GM19468 (cell line): ENCODE data around the gene ABCA4.

Experiments
- ATAC-seq: cut with Tn5 transposase; IDR thresholded peaks from one replicate; pipeline ENCODE4 v1.9.1; 2021; ENCODE audit warnings: mild to moderate bottlenecking, moderate library complexity, moderate number of reproducible peaks; ENCODE audit not compliant: unreplicated experiment; ENCODE audit errors: extremely low read depth

Gene ABCA4

DNA sequence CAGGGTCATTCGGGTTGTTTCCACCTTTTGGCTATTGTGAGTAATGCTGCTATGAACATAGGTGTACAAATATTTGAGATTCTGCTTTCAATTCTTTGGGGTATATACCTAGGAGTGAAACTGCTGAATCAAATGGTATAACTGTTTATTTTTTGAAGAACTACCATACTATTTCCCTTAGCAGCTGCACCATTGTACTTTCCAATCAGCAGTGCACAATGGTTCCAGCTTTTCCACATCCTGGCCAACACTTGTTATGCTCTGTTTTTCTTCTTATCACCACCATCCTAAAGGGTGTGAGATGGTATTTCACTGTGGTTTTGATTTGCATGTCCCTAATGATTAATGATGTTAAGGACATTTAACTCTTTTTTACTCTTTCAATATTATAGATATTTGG is 3.6 kb upstream of the ABCA4 start:
- ATAC-seq = no peak

DNA sequence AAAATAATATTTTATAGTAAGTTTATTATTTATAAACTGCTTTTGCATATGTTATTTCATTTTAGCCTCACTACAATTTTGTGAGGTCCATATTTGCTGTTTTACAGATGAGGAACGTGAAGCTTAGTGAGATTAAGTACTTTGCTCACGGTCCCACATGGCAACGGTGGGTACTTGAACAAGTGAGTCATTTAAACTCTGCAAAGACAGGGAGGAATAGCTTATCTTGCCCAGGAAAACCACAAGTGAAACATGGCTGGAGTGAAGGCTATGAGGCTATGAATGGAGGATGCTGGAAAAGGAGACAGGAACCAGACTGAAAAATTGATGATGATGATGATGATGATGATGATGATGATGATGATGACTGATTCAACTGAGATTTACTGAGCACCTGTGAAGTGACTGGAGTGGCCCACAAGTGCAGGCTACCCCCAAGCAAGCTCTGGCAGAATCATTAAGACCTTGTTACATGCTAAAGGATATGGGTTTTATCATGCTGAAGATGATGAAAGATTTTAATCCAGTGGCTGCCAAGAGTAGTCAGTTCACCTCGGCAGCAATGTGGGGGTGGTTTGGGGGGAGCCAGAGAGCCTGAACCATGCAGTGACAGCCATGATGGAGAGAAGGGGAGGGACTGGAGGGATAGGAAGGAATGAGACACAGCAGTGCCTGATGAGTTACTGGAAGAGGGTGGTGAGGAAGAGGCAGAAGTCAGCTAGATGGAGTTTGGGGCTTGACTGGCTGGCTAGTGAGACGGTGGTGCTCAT is 1.4 kb upstream of the ABCA4 start:
- ATAC-seq = no peak

DNA sequence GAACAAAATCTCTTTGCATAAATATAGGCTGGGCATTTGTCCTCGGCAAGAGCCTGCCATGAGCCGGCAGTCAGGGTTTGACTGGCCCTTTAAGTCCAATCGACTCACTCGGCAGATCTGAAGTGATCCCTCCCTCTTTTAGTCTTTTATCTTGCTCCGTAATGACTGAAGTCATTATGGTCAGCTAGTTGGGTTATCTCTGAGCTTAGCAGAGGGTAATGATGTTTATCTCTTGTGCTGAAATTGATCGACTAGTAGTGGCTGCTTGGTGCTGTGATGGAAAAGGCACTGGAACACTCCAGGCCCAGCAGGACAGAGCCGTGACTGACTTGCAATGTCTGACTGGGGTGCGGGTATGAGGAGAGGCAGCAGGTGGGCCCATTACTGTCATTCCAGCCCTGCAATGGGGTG is 468 bp upstream of the ABCA4 start:
- no peak for ATAC-seq

DNA sequence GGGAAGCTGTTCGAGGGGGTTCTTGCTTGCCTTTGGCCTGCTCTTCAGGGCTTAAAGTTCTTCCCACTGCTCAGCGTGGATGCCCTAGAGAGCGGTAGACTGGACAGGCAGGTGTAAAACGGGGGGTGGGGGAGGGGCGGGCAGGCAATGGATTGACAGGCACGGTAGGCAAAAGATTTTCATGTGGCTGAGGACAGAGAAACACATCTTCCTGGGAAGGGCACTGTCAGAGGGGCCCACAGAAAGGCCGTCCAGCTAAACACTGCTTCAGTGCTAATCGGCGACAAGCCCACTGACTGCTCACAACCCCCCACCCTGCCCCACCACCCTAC is 412 bp downstream of the ABCA4 start:
- no peak for ATAC-seq

DNA sequence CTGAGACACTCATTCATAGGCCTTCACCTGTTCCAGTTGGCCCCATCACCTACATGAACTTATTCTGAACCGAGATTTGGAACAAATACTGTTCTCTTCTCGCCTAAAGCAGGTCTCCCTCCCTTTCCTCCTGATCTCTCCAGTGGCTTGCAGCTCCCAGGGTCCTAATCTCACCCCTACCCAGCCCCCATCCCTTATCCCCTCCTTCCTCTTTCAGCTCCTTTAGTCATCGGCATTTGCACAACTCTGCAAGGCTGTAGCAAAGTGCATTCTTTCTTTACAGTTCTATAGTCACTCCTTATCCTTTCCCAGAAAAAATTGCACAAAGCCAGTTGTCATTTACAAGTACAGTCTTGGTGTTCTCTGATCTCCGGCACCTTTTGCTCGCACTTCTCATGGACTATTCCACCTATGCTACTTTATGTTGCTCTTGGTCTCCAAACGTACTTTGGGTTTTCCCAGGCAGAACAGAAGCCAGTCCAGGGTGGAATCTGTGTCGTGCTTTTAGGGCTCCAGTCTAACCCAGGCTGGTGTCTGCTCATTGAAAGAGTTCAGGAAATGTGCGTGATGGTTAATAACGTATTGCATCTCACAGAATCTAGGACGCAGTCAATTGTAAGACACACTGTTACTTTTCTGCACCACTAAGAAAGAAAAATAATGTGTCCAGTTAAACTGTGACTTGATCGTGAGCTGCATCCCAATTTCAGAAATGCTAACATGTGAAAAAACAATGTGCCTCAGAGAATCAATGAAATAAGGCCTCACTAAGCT is 965 bp downstream of the ABCA4 start:
- ATAC-seq = no peak

DNA sequence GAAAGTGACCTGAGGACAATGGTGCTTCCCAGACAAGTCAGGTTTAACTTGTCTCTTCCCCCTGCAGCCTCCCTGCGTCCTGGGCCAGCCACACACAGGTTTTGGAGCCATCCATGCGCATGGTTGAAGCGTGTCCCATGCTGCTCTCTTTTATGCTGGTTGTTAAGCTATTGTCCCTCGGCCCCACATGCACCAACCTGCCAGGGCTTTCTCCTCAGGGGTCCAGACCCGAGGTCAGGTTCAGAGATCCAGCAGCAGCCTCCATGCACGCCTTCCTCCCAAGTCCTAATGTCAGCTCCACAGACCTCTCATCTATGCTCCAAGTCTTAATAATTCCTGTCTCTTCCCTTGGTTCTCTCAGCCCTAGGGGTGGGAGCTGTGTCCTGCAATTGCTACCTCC is 1.6 kb downstream of the ABCA4 start:
- no peak for ATAC-seq

DNA sequence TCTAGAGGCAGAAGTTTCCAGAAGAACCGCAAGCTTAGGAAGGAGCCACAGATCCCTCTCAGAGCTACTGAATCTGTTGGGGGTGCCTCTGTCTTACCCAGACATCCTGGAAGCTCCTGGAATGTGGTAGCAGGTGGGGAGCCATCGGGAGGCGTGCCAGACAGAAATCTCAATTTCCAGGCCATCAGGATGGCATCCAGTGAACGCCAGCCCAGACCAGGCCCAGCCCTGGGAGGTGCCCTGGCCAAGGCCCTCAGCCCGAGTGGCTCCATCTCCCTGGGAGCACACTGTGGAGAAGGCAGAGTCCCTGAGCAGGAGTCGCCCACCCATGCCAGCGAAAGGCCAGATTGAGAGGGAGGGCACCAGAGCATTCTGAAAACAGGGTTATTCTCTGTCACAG is 2.5 kb downstream of the ABCA4 start:
- ATAC-seq = no peak

DNA sequence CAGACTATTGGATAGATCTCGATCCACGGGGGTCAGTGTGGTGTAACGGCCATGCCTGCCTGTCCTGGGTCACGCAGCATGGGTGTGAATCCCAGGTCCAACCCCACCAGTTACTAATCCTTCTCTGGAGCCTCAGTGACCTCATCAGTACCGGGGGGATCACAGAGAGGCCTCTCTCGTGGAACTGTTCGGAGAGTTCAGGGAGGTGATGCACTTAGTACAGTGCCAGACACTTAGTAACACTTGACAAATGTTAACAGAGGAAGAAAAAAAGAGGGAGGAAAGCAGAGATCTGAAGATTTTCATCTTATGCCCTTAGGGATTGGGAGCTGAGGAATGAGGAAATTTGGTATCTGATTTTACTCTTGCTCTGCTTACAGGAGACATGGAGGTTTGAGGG is 2.9 kb downstream of the ABCA4 start:
- no peak for ATAC-seq

DNA sequence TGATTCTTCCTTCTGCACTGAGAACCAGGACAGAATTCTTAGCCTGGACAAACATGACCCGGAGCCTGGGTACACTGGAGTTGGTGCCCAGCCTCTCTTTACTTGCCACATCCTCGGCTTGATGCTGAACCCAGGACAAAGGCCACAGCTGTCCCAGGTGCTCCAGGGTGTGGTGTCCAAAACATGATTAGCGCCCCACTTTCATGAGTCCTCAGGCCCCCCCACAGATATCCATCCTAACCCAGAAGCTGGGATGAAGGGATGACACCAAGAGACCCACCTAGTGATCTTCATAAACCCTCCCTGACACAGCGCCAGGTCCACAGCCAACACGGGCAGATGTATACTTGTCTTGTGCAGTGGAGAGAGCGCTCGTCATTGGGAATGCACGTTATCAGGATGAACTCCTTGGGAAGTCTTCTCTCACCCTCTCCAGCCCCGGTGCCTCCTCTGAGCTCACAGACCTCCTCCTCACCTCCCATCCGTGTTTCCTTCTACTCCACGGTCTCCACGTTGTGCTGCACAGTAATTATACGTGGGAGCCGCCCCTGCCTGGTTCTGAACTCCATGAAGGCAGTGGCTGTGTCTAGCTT is 3.6 kb downstream of the ABCA4 start:
- no peak for ATAC-seq

DNA sequence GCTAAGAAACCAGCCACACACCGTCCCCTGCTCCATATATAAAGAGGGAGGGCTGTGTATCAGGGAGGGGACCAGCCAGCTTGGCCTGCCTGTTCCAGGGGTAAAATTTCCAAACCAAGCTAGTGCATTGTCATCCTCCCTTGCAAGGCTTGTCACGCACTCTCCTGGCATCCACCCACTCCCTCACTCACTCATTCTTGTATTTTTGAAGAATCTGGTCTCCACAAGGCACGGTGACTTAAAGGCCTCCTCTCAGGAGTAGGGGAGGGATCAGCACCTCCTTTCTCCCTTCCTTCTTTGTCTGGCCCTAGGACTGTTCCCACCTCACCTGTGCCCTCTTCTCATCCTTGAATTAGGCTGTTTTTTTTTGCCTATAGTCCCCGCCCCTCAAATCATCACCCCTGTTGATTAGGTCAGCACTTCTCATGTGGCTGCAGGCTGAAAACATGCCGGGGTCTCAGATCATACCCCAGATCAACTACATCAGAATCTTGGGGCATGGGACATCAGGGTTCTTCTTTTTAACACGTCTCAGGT is 5.0 kb downstream of the ABCA4 start:
- no peak for ATAC-seq

DNA sequence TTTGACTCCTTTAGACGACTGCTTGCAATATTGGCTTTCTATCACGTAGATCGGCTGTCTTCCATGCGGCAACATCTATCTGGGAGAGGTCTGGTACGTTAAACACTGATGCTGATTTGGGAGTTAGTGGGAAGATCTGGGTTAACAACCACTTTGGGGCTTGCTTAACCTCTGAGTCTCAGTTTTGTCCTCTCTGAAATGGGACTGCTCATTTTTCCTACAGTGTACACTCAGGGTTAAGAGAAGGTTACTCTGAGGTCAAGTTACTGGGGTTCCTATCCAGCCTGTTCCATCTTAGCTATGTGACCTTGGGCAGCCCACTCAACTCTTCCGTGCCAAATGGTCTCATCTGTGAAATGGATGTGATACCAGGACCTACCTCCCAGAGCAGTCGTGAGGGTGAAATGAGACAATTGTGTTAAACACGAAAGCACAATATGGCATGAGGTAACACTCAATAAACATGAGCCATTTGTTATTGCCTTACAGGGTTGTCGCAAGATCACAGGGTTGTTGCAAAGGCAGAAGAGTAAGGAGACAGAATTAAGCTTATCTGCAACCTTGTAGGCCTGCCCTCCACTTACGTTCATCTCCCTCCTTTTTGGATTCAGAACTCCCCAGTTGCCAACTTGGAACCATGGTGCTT is 5.6 kb downstream of the ABCA4 start:
- ATAC-seq = no peak

DNA sequence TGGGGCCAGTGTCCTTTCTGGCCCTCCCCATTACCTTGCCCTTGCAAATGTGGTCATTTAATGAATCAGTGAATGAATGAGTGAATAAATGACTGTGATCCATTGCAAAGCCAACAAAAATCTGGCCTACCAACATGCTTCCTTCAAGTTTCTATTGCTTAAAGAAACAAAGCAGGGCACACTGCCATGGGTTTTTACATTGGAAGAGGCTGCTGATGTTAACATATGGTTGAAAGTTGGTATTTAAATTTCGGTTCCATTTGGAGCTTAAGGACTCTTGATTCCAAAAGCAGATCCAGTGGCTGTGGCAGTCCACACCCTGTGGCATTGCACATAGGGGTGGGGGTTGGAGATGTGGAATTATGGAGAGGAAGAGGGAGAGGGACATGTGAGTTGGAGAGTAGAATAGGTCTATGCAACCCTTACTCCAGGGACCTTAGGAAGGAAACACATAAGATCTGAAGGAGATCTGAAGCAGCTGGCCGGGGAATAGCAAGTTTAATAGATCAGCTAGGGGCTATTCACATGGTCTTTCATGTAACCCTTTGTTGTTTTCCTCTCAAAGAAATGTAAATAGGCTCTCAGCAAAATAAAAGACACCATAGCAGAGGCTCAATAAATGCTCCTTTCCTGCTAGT is 7.2 kb downstream of the ABCA4 start:
- ATAC-seq = no peak

DNA sequence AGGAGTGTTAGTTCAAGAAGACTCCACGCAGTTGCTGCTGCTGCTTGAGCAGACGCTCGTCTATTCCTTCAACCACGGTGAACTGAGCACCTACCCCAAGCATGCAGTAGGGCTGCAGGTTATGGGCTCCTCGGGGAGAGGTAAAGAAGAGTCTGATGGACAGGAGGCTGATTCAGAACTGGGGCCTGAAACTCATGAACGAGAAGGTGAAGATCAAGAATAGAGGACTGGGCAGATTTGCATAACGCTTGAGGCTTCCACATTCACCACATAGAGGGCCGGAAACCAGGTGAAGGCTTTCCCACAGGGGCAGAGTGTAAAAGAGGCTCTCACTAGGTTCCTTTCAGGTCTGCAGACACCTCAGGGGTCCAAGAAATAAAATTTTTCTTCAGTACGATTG is 9.1 kb downstream of the ABCA4 start:
- ATAC-seq = no peak

DNA sequence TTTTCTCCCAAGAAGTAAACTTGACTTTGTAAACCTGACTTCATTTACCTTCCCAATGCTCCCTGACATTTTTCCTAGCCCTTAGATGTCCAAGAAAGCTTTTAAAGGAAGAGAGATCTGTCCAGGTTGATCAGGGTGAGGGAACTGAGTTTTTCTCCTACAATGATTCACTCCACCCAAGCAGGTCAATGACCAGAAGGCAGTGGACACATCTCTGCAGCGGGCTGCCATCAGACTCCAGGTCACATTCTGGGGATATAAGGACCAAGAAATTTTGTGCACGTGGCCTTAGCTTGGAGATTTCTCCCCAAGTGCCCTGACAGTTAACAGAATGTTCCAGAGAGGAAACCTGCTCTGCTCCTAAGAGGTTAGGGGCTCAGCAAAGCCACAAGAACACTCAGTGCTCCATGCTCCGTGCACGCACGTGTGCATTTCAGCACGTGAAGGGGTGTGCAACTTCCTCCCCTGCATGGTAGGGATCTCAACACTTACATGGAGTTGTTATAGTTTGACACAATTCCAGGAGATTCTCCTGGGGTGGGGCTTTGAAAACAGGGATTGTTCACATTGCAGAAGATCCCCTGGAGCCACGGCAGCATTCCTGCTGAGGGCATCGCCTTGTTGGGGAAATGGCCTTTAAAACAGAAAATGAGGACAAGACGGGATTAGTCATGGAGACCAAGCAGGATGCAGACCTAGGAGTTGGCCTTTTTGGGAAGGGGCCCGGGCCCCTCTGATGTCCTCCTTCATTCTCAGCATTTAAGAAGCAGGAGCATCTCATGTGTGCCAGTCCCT is 9.8 kb downstream of the ABCA4 start:
- no peak for ATAC-seq

DNA sequence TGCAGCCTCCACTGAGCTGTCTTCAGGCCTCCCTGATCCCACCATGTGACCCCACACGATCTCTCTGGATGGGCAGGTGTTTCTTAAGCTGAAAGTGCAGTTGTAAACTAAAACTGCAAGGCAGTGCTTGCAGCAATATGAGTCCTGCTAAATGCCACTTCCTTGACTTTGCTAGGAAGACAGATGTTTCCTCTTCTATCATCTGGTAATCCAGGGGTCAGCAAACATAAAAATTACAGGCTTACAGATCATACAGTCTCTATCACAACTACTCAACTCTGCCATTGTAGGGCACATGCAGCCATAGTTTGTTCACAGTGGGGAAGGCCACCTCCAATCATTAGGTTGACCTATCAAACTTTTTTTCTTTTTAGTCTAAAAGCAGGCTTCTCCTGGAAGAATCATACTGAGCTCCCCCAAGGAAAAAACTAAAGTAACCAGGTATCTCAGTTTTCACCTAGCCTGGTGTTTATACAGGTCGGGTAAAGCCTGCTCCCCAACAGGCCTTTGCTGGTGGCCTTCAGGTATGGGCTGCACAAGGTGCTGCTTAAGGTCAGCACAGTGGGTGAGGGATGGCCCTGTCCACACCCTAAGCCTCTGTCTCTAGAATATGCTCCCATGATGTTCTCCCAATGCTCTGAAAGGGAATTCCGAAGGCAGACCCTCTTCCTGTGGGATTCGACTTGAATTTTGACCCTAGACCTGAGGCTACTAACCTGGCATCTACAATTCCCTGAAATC is 10.8 kb downstream of the ABCA4 start:
- ATAC-seq = no peak

DNA sequence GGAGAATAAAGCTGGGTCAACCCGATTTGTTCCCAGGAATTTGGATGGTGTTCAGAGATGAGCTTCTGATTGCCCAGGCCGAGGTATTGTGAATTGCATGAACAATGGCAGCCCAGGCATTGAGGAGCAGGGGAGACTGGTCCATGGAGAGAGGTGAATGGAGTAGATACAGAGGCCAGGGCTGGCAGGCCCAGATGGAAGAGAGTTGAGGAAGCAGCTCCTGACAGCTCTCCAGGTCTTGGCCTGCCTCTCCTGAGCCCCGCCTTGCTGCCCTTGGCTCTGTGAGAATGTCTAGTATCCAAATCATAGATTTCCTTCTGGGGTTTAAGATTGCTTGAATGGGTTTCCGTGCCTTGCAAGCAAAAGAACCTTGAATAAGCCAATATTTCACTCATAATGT is 11.5 kb downstream of the ABCA4 start:
- no peak for ATAC-seq

DNA sequence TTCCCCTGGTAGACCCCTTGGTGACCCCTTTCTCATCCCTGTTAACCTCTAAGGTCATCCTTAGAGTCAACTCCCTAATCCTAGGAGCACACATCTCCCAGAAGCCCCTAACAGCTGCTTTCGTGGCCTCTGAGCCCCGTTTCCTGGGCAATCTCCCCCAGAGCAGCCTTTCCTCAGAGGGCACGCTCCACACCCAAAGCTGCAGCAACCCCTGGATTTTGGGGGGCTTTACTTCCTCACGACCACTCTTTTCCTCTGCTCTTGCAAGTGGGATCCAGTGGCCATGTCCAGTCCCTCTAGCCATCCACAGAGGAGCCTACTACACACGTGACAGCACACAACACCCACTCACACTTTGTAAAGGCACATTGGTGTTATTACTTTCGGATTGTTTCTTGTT is 13.8 kb downstream of the ABCA4 start:
- ATAC-seq = no peak

DNA sequence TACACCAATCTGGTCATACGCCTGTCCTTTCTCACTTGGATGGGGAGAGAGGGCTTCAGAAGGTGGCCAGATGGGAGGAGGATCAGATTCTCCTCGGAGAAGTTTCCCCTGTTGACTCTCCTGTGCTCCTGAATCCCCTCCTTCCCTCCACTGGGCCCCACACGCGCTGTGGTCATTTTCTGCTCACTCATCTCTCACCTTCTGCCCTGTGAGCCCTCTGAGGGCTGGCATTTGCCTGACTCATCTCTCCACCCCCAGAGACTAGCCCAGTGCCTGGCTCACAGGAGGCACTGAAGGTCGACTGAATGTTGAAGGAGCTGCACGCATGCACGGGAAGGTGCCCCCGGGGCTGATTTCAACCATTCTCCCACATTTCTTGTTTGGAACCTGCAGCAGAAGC is 14.2 kb downstream of the ABCA4 start:
- no peak for ATAC-seq

DNA sequence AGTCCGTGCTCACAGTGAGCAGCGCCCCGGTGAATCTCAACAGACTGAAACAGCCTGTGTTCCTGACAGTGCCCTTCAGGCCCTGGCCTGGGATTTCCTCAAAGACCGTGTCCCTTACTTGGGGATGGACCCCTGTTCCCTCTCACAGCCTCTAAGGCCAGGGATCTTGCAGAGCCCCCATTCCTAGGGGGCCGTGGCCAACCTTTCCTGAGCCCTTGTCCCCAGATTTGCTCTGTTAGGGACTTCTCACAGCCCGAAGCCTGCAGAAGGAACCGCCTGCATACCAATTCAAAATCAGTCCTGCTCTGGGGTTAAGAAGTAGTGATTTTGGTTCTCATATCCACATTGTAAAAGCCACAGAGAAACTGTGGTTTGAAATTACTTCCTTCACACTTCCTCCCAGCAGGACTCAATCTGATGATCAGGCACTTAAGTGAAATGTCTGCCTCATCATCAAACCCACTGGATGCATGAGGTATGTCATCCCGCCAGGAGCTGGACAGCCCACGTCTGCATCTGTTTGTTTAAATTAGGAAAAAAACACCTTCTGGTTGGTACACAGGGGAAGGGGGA is 14.9 kb downstream of the ABCA4 start:
- ATAC-seq = no peak
